GM21367 (cell line): ENCODE results near the gene GPR108.
"Not testable (repeated sequence)": the region's sequence is repeated elsewhere in the genome, so short reads cannot be mapped to it uniquely, and the experiment has no call there.

Experiments used
- ATAC-seq: cut with Tn5 transposase; IDR thresholded peaks from one replicate; pipeline ENCODE4 v1.9.1; 2021; ENCODE audit not compliant: unreplicated experiment

Gene GPR108

DNA sequence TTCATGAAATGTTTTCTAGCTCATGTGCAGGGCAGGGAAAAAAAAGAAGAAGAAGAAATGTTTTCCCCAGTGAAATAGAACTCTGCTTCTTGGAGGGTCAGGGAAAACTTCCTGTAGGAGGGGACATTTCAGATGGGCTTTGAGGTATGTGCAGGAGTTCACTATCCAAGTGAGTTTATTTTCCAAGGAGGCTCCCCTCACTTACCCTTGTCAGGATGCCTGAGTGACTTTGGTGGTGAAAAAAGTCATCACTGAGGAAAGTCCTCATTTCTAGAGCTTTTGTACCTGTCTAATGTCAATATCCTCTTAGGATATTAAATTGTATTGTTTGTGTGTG is 16.3 kb downstream of the GPR108 start:
- no peak for ATAC-seq

DNA sequence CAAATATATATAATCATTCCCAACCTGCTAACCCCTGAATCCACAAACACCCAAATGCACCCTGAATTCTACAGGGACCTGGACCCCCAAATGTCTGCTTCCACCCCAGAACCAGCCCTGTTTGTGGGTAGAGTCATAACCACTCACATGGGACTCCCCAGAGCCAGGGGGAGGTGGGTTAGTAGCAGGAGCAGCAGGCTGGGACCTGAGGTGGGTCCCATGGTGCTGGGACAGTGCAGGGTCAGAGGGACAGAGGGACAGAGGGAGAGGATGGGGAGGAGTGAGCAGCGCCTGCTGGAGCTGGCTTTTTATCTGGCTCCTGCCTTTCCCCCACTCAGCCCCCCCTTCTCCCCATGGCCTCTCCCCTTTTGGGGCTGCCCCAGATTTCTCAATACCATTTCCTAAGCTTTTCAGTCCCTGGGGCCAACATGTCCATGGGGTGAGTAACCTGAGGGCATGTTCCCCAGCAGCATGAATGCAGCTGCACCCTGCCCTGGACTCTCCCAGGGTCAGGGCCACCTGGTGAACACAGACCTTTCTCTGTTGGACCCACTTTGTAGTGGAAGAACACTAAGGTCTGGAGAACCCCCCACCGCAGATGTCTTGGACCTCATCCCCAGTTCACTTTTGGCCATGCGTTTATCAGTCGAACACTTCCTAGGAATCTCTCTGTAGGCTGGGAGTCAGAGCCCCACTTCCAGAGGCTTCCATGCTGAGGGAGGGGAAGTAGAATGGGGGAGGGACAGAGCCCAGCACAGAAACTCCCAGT is 16.8 kb downstream of the GPR108 start, which contains the start of gene C3:
Gene C3 (minus strand): TSS at position 282 of the 769 bp plus-strand sequence. CDS start 61 bp downstream, at position 221.
- ATAC-seq = no peak

- no peak for ATAC-seq
These were observed 17.4 kb downstream of the GPR108 start for GRCh38 chr19:6719992-6720368.

- no peak for ATAC-seq
These were observed 17.9 kb downstream of the GPR108 start for GRCh38 chr19:6719540-6719861.

- ATAC-seq = no peak
These were observed 18.4 kb downstream of the GPR108 start for GRCh38 chr19:6718741-6719539.

- ATAC-seq = no peak
These were observed 19.2 kb downstream of the GPR108 start for GRCh38 chr19:6718111-6718740.

DNA sequence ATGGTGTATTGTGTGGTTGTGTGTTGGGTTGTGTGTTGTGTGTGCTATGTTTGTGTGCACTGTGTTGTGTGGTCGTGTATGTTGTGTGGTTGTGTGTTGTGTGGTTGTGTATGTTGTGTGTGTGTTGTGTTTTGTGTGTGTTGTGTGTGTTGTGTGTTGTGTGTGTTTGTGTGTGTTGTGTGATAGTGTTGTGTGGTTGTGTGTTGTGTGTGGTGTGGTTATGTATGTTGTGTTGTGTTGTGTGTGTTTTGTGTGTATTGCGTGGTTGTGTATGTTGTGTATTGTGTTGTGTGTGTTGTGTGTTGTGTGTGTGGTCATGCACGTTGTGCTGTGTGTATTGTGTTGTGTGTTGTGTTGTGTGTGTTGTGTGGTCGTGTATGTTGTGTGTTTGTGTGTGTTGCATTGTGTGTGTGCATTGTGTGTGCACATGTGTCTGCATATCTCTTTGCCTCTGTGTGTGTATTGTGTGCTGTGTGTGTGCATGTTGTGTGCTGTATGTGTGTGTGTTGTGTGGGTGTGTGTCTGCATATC is 19.9 kb downstream of the GPR108 start:
- no peak for ATAC-seq

GRCh38 chr19:6717036-6717435 is 20.3 kb downstream of the GPR108 start:
- ATAC-seq = no peak

GRCh38 chr19:6716610-6716970 is 20.8 kb downstream of the GPR108 start:
- ATAC-seq = no peak

GRCh38 chr19:6714749-6715555 is 22.4 kb downstream of the GPR108 start:
- no peak for ATAC-seq

DNA sequence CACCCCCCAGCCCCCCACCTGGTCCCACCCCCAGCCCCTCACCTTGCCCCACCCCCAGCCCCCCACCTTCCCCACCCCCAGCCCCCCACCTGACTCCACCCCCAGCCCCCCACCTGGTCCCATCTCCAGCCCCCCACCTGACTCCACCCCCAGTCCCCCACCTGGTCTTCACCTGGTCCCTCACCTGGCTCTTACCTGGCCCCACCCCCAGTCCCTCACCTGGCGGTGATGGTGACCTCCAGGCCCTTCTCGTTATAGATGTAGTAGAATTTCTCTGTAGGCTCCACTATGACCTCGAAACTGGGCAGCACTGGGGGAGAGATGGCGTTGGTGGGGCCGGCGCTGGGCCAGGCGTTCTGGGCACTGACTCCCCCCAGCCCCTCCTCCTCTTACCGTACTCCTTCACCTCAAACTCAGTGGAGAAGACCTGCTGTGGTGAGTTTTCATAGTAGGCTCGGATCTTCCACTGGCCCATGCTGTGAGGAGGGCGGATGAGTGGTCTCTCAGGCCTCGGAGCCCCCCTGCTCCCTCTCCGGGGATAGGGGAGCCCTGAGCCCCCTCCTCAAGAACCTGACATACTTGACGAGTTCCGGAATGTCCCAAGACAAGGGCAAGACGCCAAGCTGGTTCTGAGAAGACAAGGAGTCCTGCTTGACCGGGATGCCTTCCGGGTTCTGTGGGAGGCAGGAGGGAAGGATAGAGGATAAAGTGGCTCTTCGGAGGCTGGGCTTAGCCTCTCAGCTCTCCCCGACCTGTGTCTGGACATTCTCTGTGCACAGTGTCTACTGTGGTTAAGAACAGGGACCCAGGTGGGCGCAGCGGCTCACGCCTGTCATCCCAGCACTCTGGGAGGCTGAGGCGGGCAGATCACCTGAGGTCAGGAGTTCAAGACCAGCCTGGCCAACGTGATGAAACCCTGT is 23.3 kb downstream of the GPR108 start:
- no peak for ATAC-seq

- ATAC-seq = no peak
These were observed 24.4 kb downstream of the GPR108 start for GRCh38 chr19:6712692-6713670.

- ATAC-seq = no peak
These were observed 25.1 kb downstream of the GPR108 start for GRCh38 chr19:6712231-6712630.

DNA sequence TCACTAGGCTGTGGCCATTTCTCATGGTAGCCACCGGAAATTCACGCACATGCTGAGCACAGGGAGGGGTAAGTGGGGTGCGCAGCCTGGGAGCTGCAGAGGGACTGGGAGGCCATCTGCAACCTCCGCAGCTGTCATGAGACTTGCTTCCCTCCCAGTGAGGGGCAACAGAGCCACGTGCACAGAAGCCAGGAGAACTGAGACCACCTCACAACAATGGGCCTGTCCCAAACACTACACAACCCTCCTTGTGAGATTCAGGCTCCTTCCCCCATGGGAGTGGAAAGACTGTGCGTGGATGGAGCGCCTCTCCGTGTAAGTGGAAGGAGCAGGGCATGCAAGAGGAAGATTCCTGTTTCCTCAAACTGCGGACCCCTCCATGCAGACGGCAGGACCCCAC is 25.8 kb downstream of the GPR108 start:
- ATAC-seq = no peak

DNA sequence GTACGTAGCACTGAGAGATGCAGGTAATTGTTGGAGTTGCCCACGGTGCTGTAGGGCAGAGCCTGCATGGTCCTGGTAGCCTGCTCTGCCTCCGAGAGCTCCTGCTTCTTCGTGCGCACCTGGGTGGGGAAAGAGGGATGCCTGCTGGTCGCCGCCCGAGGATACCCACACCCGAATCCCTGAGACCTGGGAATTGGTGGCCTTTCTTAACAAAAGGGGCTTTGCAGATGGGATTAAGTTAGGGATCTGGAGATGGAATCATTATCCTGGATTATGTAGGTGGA is 26.4 kb downstream of the GPR108 start:
- ATAC-seq = no peak

GRCh38 chr19:6710273-6711077 is 26.9 kb downstream of the GPR108 start:
- no peak for ATAC-seq

DNA sequence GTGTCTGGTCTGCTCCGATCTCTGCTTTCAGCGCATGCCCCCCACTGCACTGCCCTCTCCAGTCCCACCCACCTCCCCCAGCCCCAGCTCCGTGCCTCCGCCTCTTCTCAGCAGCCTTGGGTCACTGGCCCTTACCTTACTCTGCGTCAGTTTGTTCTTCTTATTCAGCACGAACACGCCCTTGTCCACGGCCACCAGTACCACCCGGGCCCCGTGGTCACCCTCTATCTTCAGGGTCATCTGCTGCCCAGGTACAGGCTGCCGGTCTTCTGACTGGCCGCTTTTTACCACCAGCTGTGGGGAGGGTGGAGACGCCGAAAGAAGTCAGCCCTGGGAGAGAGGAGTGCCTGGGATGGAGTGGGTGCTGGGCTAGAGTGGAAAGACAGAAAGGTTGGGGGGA is 27.8 kb downstream of the GPR108 start:
- no peak for ATAC-seq

DNA sequence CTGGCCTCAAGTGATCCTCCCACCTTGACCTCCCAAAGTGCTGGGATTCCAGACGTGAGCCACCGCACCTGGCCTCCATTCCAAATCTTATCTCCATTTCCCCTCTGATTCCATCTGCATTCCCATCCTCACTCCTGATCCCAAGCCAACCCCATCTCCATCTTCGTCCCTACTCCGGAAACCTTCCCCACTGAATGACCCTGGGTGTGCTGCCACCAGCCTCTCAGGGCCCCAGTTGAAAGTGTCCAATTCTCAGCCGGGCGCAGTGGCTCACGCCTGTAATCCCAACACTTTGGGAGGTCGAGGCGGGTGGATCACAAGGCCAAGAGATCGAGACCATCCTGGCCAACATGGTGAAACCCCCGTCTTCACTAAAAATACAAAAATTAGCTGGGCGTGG is 28.5 kb downstream of the GPR108 start:
- not testable (repeated sequence) for ATAC-seq
